ENCODE measurements around the gene TGM1.

Gene TGM1

DNA sequence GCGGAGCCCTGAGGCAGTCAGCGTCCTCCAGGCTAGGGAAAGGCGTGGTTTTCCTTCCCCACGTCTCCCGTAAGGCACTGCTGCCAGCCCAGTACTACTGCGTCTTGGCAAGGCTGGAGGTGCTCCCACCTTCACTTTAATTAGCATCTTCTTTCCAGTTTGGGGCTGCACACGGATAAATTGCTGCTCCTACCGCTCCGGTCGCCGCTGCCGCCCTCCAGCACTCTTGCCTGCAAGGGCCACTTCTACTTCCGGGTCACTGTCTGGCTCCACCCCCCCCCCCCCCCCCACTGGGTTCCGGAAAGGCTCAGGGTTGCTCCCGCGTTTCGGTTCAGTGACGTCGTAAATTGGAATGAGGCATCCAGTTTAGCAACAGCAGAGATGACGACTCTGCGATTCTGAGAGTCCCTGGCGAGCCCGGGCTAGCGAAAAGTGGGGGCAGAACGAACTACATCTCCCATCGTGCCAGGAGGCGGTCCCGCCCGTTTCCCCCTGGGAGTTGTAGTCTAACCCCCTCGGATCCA lies 30.8 kb downstream of the TGM1 start, which contains the start of gene NEDD8 (continued):
- TF ChIP-seq, protein P1, sequence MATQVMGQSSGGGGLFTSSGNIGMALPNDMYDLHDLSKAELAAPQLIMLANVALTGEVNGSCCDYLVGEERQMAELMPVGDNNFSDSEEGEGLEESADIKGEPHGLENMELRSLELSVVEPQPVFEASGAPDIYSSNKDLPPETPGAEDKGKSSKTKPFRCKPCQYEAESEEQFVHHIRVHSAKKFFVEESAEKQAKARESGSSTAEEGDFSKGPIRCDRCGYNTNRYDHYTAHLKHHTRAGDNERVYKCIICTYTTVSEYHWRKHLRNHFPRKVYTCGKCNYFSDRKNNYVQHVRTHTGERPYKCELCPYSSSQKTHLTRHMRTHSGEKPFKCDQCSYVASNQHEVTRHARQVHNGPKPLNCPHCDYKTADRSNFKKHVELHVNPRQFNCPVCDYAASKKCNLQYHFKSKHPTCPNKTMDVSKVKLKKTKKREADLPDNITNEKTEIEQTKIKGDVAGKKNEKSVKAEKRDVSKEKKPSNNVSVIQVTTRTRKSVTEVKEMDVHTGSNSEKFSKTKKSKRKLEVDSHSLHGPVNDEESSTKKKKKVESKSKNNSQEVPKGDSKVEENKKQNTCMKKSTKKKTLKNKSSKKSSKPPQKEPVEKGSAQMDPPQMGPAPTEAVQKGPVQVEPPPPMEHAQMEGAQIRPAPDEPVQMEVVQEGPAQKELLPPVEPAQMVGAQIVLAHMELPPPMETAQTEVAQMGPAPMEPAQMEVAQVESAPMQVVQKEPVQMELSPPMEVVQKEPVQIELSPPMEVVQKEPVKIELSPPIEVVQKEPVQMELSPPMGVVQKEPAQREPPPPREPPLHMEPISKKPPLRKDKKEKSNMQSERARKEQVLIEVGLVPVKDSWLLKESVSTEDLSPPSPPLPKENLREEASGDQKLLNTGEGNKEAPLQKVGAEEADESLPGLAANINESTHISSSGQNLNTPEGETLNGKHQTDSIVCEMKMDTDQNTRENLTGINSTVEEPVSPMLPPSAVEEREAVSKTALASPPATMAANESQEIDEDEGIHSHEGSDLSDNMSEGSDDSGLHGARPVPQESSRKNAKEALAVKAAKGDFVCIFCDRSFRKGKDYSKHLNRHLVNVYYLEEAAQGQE (tag by site-specific recombination; IDR thresholded peaks at IDR 0.05), result no peak; the same call in 1 of the 2 replicates
- TF ChIP-seq, protein P2, sequence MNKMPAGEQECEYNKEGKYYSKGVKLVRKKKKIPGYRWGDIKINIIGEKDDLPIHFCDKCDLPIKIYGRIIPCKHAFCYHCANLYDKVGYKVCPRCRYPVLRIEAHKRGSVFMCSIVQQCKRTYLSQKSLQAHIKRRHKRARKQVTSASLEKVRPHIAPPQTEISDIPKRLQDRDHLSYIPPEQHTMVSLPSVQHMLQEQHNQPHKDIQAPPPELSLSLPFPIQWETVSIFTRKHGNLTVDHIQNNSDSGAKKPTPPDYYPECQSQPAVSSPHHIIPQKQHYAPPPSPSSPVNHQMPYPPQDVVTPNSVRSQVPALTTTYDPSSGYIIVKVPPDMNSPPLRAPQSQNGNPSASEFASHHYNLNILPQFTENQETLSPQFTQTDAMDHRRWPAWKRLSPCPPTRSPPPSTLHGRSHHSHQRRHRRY (tag by site-specific recombination; IDR thresholded peaks at IDR 0.05), result no peak
- TF ChIP-seq ZNF155 (tag by site-specific recombination; IDR thresholded peaks at IDR 0.05), result no peak
- no peak for TF ChIP-seq ZNF768 (tag by site-specific recombination; IDR thresholded peaks at IDR 0.05)
- TF ChIP-seq ZBTB21 (tag by site-specific recombination; IDR thresholded peaks at IDR 0.05), result peak; percentile 97
- TF ChIP-seq, protein P3, sequence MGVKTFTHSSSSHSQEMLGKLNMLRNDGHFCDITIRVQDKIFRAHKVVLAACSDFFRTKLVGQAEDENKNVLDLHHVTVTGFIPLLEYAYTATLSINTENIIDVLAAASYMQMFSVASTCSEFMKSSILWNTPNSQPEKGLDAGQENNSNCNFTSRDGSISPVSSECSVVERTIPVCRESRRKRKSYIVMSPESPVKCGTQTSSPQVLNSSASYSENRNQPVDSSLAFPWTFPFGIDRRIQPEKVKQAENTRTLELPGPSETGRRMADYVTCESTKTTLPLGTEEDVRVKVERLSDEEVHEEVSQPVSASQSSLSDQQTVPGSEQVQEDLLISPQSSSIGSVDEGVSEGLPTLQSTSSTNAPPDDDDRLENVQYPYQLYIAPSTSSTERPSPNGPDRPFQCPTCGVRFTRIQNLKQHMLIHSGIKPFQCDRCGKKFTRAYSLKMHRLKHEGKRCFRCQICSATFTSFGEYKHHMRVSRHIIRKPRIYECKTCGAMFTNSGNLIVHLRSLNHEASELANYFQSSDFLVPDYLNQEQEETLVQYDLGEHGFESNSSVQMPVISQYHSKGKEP (tag by site-specific recombination; IDR thresholded peaks at IDR 0.05), result no peak
- TF ChIP-seq SETDB1 (IDR thresholded peaks at IDR 0.05; ENCODE audit: insufficient read length, low read length), result no peak
- TF ChIP-seq ZBTB8A (tag by site-specific recombination; IDR thresholded peaks at IDR 0.05), result peak; percentile 42; the same call in 1 of the 2 replicates
- TF ChIP-seq, protein P4, sequence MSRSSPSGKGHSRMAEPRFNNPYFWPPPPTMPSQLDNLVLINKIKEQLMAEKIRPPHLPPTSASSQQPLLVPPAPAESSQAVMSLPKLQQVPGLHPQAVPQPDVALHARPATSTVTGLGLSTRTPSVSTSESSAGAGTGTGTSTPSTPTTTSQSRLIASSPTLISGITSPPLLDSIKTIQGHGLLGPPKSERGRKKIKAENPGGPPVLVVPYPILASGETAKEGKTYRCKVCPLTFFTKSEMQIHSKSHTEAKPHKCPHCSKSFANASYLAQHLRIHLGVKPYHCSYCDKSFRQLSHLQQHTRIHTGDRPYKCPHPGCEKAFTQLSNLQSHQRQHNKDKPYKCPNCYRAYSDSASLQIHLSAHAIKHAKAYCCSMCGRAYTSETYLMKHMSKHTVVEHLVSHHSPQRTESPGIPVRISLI (tag by site-specific recombination; IDR thresholded peaks at IDR 0.05), result no peak
- TF ChIP-seq BCL11B (tag by site-specific recombination; IDR thresholded peaks at IDR 0.05; ENCODE audit: low read depth), result no peak
- no peak for TF ChIP-seq ZNF2 (tag by site-specific recombination; IDR thresholded peaks at IDR 0.05)
- TF ChIP-seq TRIM28 (IDR thresholded peaks at IDR 0.05; ENCODE audit: borderline replicate concordance, low read length), result no peak
- TF ChIP-seq, protein P5, sequence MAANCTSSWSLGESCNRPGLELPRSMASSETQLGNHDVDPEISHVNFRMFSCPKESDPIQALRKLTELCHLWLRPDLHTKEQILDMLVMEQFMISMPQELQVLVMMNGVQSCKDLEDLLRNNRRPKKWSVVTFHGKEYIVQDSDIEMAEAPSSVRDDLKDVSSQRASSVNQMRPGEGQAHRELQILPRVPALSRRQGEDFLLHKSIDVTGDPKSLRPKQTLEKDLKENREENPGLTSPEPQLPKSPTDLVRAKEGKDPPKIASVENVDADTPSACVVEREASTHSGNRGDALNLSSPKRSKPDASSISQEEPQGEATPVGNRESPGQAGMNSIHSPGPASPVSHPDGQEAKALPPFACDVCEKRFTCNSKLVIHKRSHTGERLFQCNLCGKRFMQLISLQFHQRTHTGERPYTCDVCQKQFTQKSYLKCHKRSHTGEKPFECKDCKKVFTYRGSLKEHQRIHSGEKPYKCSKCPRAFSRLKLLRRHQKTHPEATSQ (tag by site-specific recombination; IDR thresholded peaks at IDR 0.05), result no peak
- TF ChIP-seq ZNF391 (tag by site-specific recombination; IDR thresholded peaks at IDR 0.05; ENCODE audit: borderline replicate concordance, low read depth), result no peak
- TF ChIP-seq ZFP41 (tag by site-specific recombination; IDR thresholded peaks at IDR 0.05; ENCODE audit: borderline replicate concordance), result no peak
- TF ChIP-seq, protein P6, sequence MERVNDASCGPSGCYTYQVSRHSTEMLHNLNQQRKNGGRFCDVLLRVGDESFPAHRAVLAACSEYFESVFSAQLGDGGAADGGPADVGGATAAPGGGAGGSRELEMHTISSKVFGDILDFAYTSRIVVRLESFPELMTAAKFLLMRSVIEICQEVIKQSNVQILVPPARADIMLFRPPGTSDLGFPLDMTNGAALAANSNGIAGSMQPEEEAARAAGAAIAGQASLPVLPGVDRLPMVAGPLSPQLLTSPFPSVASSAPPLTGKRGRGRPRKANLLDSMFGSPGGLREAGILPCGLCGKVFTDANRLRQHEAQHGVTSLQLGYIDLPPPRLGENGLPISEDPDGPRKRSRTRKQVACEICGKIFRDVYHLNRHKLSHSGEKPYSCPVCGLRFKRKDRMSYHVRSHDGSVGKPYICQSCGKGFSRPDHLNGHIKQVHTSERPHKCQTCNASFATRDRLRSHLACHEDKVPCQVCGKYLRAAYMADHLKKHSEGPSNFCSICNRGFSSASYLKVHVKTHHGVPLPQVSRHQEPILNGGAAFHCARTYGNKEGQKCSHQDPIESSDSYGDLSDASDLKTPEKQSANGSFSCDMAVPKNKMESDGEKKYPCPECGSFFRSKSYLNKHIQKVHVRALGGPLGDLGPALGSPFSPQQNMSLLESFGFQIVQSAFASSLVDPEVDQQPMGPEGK (tag by site-specific recombination; IDR thresholded peaks at IDR 0.05), result peak; percentile 53
- TF ChIP-seq, protein P7, sequence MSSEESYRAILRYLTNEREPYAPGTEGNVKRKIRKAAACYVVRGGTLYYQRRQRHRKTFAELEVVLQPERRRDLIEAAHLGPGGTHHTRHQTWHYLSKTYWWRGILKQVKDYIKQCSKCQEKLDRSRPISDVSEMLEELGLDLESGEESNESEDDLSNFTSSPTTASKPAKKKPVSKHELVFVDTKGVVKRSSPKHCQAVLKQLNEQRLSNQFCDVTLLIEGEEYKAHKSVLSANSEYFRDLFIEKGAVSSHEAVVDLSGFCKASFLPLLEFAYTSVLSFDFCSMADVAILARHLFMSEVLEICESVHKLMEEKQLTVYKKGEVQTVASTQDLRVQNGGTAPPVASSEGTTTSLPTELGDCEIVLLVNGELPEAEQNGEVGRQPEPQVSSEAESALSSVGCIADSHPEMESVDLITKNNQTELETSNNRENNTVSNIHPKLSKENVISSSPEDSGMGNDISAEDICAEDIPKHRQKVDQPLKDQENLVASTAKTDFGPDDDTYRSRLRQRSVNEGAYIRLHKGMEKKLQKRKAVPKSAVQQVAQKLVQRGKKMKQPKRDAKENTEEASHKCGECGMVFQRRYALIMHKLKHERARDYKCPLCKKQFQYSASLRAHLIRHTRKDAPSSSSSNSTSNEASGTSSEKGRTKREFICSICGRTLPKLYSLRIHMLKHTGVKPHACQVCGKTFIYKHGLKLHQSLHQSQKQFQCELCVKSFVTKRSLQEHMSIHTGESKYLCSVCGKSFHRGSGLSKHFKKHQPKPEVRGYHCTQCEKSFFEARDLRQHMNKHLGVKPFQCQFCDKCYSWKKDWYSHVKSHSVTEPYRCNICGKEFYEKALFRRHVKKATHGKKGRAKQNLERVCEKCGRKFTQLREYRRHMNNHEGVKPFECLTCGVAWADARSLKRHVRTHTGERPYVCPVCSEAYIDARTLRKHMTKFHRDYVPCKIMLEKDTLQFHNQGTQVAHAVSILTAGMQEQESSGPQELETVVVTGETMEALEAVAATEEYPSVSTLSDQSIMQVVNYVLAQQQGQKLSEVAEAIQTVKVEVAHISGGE (tag by site-specific recombination; conservative IDR thresholded peaks at IDR 0.05; ENCODE audit: low read depth), result no peak
- TF ChIP-seq, protein P8, sequence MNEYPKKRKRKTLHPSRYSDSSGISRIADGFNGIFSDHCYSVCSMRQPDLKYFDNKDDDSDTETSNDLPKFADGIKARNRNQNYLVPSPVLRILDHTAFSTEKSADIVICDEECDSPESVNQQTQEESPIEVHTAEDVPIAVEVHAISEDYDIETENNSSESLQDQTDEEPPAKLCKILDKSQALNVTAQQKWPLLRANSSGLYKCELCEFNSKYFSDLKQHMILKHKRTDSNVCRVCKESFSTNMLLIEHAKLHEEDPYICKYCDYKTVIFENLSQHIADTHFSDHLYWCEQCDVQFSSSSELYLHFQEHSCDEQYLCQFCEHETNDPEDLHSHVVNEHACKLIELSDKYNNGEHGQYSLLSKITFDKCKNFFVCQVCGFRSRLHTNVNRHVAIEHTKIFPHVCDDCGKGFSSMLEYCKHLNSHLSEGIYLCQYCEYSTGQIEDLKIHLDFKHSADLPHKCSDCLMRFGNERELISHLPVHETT (tag by site-specific recombination; IDR thresholded peaks at IDR 0.05), result peak; percentile 69; the same call in 1 of the 2 replicates
- no peak for TF ChIP-seq WT1 (tag by site-specific recombination; IDR thresholded peaks at IDR 0.05)
- no peak for TF ChIP-seq ZNF626 (tag by site-specific recombination; IDR thresholded peaks at IDR 0.05)
- TF ChIP-seq, protein P9, sequence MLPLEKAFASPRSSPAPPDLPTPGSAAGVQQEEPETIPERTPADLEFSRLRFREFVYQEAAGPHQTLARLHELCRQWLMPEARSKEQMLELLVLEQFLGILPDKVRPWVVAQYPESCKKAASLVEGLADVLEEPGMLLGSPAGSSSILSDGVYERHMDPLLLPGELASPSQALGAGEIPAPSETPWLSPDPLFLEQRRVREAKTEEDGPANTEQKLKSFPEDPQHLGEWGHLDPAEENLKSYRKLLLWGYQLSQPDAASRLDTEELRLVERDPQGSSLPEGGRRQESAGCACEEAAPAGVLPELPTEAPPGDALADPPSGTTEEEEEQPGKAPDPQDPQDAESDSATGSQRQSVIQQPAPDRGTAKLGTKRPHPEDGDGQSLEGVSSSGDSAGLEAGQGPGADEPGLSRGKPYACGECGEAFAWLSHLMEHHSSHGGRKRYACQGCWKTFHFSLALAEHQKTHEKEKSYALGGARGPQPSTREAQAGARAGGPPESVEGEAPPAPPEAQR (tag by site-specific recombination; IDR thresholded peaks at IDR 0.05), result no peak
- TF ChIP-seq PRDM1 (tag by site-specific recombination; IDR thresholded peaks at IDR 0.05), result no peak

All from HEK293 (cell line).